ENCODE data around the gene KIAA0513. TPM values are rescaled to one million over a fixed set of nuclear protein-coding genes. Genes with fewer than 3 reads are reported as not detected.

The KIAA0513 gene
- total and polyA plus RNA-seq, 10 of the 15 experiments (the other 5 are each of a cell fraction or from before 2014, with no cell fraction given), result 0.14 to 5.8 (median 2.0) TPM

DNA sequence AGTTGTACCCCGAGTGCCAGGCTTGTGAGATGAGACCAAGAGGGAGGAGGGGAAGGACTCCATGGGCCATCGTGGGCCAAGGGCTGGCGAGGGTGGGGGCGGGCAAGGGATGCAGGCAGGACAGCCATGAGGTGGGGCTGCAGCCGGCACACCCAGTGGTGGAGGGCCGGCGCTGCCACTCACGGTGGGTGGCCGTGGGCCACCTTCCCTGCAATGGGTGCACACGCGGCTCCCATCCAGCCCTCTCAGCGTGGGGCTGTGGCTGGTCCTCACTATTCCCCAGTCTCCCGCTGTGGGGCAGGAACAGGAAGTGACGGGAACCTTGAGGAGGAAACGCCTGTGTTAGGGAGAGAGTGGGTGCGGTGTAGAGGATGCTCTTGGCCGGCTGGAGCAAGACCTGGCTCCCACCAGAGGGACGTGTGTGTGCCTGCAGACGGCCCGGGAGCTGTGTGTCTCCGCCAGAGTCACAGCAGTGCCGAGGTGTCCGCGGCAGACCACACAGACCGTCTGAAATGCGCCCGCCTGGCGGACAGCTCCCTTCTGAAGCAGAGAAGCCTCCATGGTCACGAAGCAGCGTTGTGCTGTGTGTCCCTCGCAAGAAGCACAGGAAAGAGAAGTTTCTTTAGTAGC, 61.1 kb downstream of the KIAA0513 start:
- ChIA-PET POLR2A (no interaction called here), SMC1A (ENCODE audit: uncharacterized antibody, unreplicated experiment) (interaction anchor here (1.0 kb wide), 1 partner anchor 26 kb away, joined by 3 read pairs; no protein-coding TSS in a partner anchor), RAD21 (ENCODE audit: unreplicated experiment) (no interaction called here), CTCF (no interaction called here)
- Histone ChIP-seq H3K4me2 (ENCODE audit: control insufficient read depth, insufficient read depth) (no peak overlapping the region), H3K36me3 (ENCODE audit: control insufficient read depth in 2 of 2, insufficient read depth in 2 of 2, low read length in 1 of 2) (no peaks in the 10 kb centered on the region; a peak in 2 of 4 replicates), H3K4me1 (ENCODE audit: control insufficient read depth, insufficient read depth, low read length) (peaks cover 15% of the 10 kb centered on the region), H3K4me3 (no peak overlapping the region), H3K9ac (ENCODE audit: control insufficient read depth, insufficient read depth, low read length) (no peak overlapping the region), H3K27me3 (replicated peaks in 1 of 2; ENCODE audit: control insufficient read depth in 2 of 2, insufficient read depth in 2 of 2, low read length in 1 of 2) (no peaks in the 10 kb centered on the region), H3K9me3 (replicated peaks; ENCODE audit: control insufficient read depth, insufficient read depth, low read length) (no peaks in the 10 kb centered on the region), H2AFZ (ENCODE audit: control insufficient read depth, low read depth, low read length) (no peak overlapping the region), H3K27ac (ENCODE audit: control insufficient read depth, insufficient read depth) (no peak overlapping the region), H4K20me1 (ENCODE audit: control insufficient read depth, insufficient read depth) (no peaks in the 10 kb centered on the region), H3K79me2 (ENCODE audit: control insufficient read depth, insufficient read depth, low read length) (no peaks in the 10 kb centered on the region)
- intact Hi-C loops (cut with micrococcal nuclease; ENCODE audit: unreplicated experiment) (loop anchor here (5.0 kb wide), 2 partner anchors 61 to 76 kb away; partner anchors contain the start of genes KIAA0513 and ZDHHC7), in situ Hi-C loops (cut with MboI) (no loop called here)
- ATAC-seq (no peak), DNase-seq (ENCODE audit: low read depth, low spot score) (no peak), FAIRE-seq (no peak)
- BruUV-seq (replicated peaks), result no TSS peak
- TF ChIP-seq EGR1 (IDR thresholded peaks at IDR 0.05; ENCODE audit: borderline replicate concordance in 1 of 2, low read depth in 2 of 2, low read length in 2 of 2), result no peak
- TF ChIP-seq POU2F2 (IDR thresholded peaks at IDR 0.05; ENCODE audit: borderline replicate concordance, low read depth, low read length), result no peak
- TF ChIP-seq ZNF217 (IDR thresholded peaks at IDR 0.05), result no peak
- no peak for TF ChIP-seq SP1 (IDR thresholded peaks at IDR 0.05; ENCODE audit: low read depth, low read length)
- 54% methylated on average over 25 of the region's 31 CpGs for WGBS (ENCODE audit: insufficient coverage, insufficient replicate concordance, low lambda C conversion rate, missing lambda C conversion rate)

GRCh38 chr16:85089525-85089924, 61.9 kb downstream of the KIAA0513 start:
- Histone ChIP-seq H3K9me3 (replicated peaks; ENCODE audit: control insufficient read depth, insufficient read depth, low read length) (no peaks in the 10 kb centered on the region), H4K20me1 (ENCODE audit: control insufficient read depth, insufficient read depth) (no peaks in the 10 kb centered on the region), H2AFZ (ENCODE audit: control insufficient read depth, low read depth, low read length) (no peak overlapping the region), H3K4me1 (ENCODE audit: control insufficient read depth, insufficient read depth, low read length) (peaks cover 12% of the 10 kb centered on the region), H3K27ac (ENCODE audit: control insufficient read depth, insufficient read depth) (no peak overlapping the region), H3K4me2 (ENCODE audit: control insufficient read depth, insufficient read depth) (no peak overlapping the region), H3K27me3 (replicated peaks in 1 of 2; ENCODE audit: control insufficient read depth in 2 of 2, insufficient read depth in 2 of 2, low read length in 1 of 2) (no peaks in the 10 kb centered on the region), H3K4me3 (no peak overlapping the region), H3K9ac (ENCODE audit: control insufficient read depth, insufficient read depth, low read length) (no peak overlapping the region), H3K36me3 (ENCODE audit: control insufficient read depth in 2 of 2, insufficient read depth in 2 of 2, low read length in 1 of 2) (no peaks in the 10 kb centered on the region; a peak in 2 of 4 replicates), H3K79me2 (ENCODE audit: control insufficient read depth, insufficient read depth, low read length) (no peaks in the 10 kb centered on the region)
- ChIA-PET POLR2A (no interaction called here), CTCF (interaction anchor here (1.9 kb wide), 1 partner anchor 25 kb away, joined by 5 read pairs; no protein-coding TSS in a partner anchor), RAD21 (ENCODE audit: unreplicated experiment) (no interaction called here), SMC1A (ENCODE audit: uncharacterized antibody, unreplicated experiment) (no interaction called here)
- FAIRE-seq (no peak), DNase-seq (ENCODE audit: low read depth, low spot score) (no peak), ATAC-seq (no peak)
- no TSS peak for BruUV-seq (replicated peaks)
- TF ChIP-seq HDAC2 (IDR thresholded peaks at IDR 0.05), result no peak
- intact Hi-C loops (cut with micrococcal nuclease; ENCODE audit: unreplicated experiment) (loop anchor here (5.0 kb wide), 2 partner anchors 62 to 77 kb away; partner anchors contain the start of genes KIAA0513 and ZDHHC7), in situ Hi-C loops (cut with MboI) (no loop called here)
- 36% methylated on average over 13 of the region's 16 CpGs for WGBS (ENCODE audit: insufficient coverage, insufficient replicate concordance, low lambda C conversion rate, missing lambda C conversion rate)

Data from GM12878 (cell line).